Astrocyte (in vitro differentiated cells and primary cell): ENCODE results near the gene SPNS3. TPM values are rescaled to one million over a fixed set of nuclear protein-coding genes. Genes with fewer than 3 reads are reported as not detected.

Source experiments
- DNase-seq: peaks from one replicate; pipeline ENCODE4 v3.0.0-alpha.2; 2010; ENCODE audit warnings: low read depth
- FAIRE-seq: peaks from 2 replicates; lab custom pipeline; 2011; peaks lifted over from hg19 to GRCh38; lab: Jason Lieb, UNC
- H2AFZ ChIP-seq: 2 replicates; pipeline ENCODE4 v1.6.0; 2012; ENCODE audit warnings: low read depth, low read length, inconsistent platforms
- H3K27ac ChIP-seq: 2 replicates; pipeline ENCODE4 v1.5.1; 2011; ENCODE audit warnings: low read depth, low read length, inconsistent platforms
- H3K27me3 ChIP-seq: 2 replicates; pipeline ENCODE4 v1.6.0; 2011; ENCODE audit warnings: low read length, inconsistent platforms; ENCODE audit not compliant: insufficient read depth
- H3K36me3 ChIP-seq: 2 replicates; pipeline ENCODE4 v1.5.1; 2011; ENCODE audit warnings: low read length, inconsistent platforms; ENCODE audit not compliant: insufficient read depth
- H3K4me1 ChIP-seq: 2 replicates; pipeline ENCODE4 v1.5.1; 2011; ENCODE audit warnings: low read length, inconsistent platforms; ENCODE audit not compliant: insufficient read depth
- H3K4me2 ChIP-seq: 2 replicates; pipeline ENCODE4 v1.6.0; 2012; ENCODE audit warnings: low read length, inconsistent platforms
- H3K4me3 ChIP-seq: 2 replicates; pipeline ENCODE4 v1.5.1; 2011; ENCODE audit warnings: low read depth, mild to moderate bottlenecking, low read length, inconsistent platforms; ENCODE audit not compliant: insufficient read depth
- H3K79me2 ChIP-seq: 2 replicates; pipeline ENCODE4 v1.6.0; 2012; ENCODE audit warnings: mild to moderate bottlenecking, low read length, inconsistent platforms; ENCODE audit not compliant: insufficient read depth
- H3K9ac ChIP-seq: 2 replicates; pipeline ENCODE4 v1.6.0; 2012; ENCODE audit warnings: mild to moderate bottlenecking, low read length, inconsistent platforms
- H3K9me3 ChIP-seq: 2 replicates; pipeline ENCODE4 v1.5.1; 2012; ENCODE audit warnings: low read depth, mild to moderate bottlenecking, low read length, inconsistent platforms; ENCODE audit not compliant: insufficient read depth
- H4K20me1 ChIP-seq: 2 replicates; pipeline ENCODE4 v1.6.0; 2012; ENCODE audit warnings: low read length, inconsistent platforms; ENCODE audit not compliant: insufficient read depth
- H3K27ac Mint-ChIP-seq: one replicate; pipeline ENCODE4 v1.8.0; 2021; ENCODE audit warnings: mild to moderate bottlenecking, mixed read lengths; ENCODE audit not compliant: unreplicated experiment
- H3K27me3 Mint-ChIP-seq: one replicate; pipeline ENCODE4 v1.8.0; 2021; ENCODE audit warnings: low read depth, mixed read lengths; ENCODE audit not compliant: unreplicated experiment
- H3K36me3 Mint-ChIP-seq: one replicate; pipeline ENCODE4 v1.8.0; 2021; ENCODE audit warnings: low read depth, mixed read lengths; ENCODE audit not compliant: unreplicated experiment
- H3K4me1 Mint-ChIP-seq: one replicate; pipeline ENCODE4 v1.8.0; 2021; ENCODE audit warnings: low read depth, mixed read lengths; ENCODE audit not compliant: unreplicated experiment
- H3K4me3 Mint-ChIP-seq: one replicate; pipeline ENCODE4 v1.8.0; 2021; ENCODE audit warnings: mild to moderate bottlenecking, moderate library complexity, mixed read lengths; ENCODE audit not compliant: unreplicated experiment
- H3K9me3 Mint-ChIP-seq: one replicate; pipeline ENCODE4 v1.8.0; 2021; ENCODE audit warnings: mild to moderate bottlenecking, mixed read lengths; ENCODE audit not compliant: unreplicated experiment
- CTCF ChIP-seq: IDR thresholded peaks from 2 replicates; pipeline ENCODE4 v1.5.1; 2011; ENCODE audit warnings: low read depth, mild to moderate bottlenecking, inconsistent platforms, low read length, moderate library complexity; ENCODE audit not compliant: insufficient read depth
- EZH2 ChIP-seq: IDR thresholded peaks from 2 replicates; pipeline ENCODE4 v1.6.1; 2012; ENCODE audit warnings: mild to moderate bottlenecking, low read length, inconsistent platforms; ENCODE audit not compliant: insufficient read depth
- total RNA-seq: library from RNA; stranded (reverse); gene quantifications from 2 replicates; pipeline ENCODE4 v1.2.1, GENCODE V29; 2021

Gene SPNS3
- total RNA-seq, 1 donor from 2014 or later = not detected

GRCh38 chr17:4501295-4501949, 67.7 kb downstream of the SPNS3 start:
- no peak overlapping the region for H3K27ac Mint-ChIP-seq
- no peak overlapping the region for H3K4me3 Mint-ChIP-seq
- H3K4me2 ChIP-seq = no peak overlapping the region
- no peak overlapping the region for H2AFZ ChIP-seq
- no peak overlapping the region for H3K27ac ChIP-seq
- no peak overlapping the region for H3K9ac ChIP-seq
- DNase-seq = no peak
- no peaks in the 10 kb centered on the region for H3K9me3 Mint-ChIP-seq
- H3K4me3 ChIP-seq = no peak overlapping the region
- no peak for FAIRE-seq
- no peaks in the 10 kb centered on the region for H3K79me2 ChIP-seq
- peaks cover 23% of the 10 kb centered on the region for H3K4me1 ChIP-seq
- TF ChIP-seq CTCF (no peak), EZH2 (no peak)
- peaks cover 47% of the 10 kb centered on the region for H3K27me3 ChIP-seq
- H3K9me3 ChIP-seq = no peaks in the 10 kb centered on the region
- H3K27me3 Mint-ChIP-seq = peaks cover 56% of the 10 kb centered on the region
- H3K36me3 ChIP-seq = no peaks in the 10 kb centered on the region
- peaks cover 12% of the 10 kb centered on the region for H3K4me1 Mint-ChIP-seq
- H4K20me1 ChIP-seq = peaks cover 13% of the 10 kb centered on the region
- H3K36me3 Mint-ChIP-seq = no peaks in the 10 kb centered on the region

GRCh38 chr17:4502466-4503154, 68.9 kb downstream of the SPNS3 start:
- FAIRE-seq (no peak), DNase-seq (no peak)
- no peaks in the 10 kb centered on the region for H3K79me2 ChIP-seq
- no peak overlapping the region for H3K4me2 ChIP-seq
- H2AFZ ChIP-seq = no peak overlapping the region
- TF ChIP-seq CTCF = no peak
- no peak for TF ChIP-seq EZH2
- no peak overlapping the region for H3K9ac ChIP-seq
- no peaks in the 10 kb centered on the region for H3K36me3 ChIP-seq
- no peaks in the 10 kb centered on the region for H3K9me3 ChIP-seq
- H3K4me3 Mint-ChIP-seq = no peak overlapping the region
- peaks cover 5% of the 10 kb centered on the region for H3K4me1 Mint-ChIP-seq
- H3K36me3 Mint-ChIP-seq = no peaks in the 10 kb centered on the region
- H4K20me1 ChIP-seq = peaks cover 10% of the 10 kb centered on the region
- H3K27ac Mint-ChIP-seq = no peak overlapping the region
- H3K9me3 Mint-ChIP-seq = no peaks in the 10 kb centered on the region
- H3K27ac ChIP-seq = no peak overlapping the region
- H3K4me3 ChIP-seq = no peak overlapping the region
- H3K27me3 ChIP-seq = peaks cover 40% of the 10 kb centered on the region
- H3K27me3 Mint-ChIP-seq = peaks cover 53% of the 10 kb centered on the region
- H3K4me1 ChIP-seq = peaks cover 15% of the 10 kb centered on the region
